Panc1 (cell line): ENCODE data around the gene ZNF212. TPM values are rescaled to one million over a fixed set of nuclear protein-coding genes. Genes with fewer than 3 reads are reported as not detected.

Experiments used
- ATAC-seq: fragments of 200-7000 bp; cut with Tn5 transposase; 2 replicates; pipeline ENCODE4 v1.9.1; 2020; ENCODE audit warnings: mild to moderate bottlenecking, moderate library complexity
- BruUV-seq: library from RNA; stranded (reverse); fragments of 400-500 nt; replicated peaks from 2 replicates; lab custom pipeline; 2021; lab: Mats Ljungman, UMichigan
- CTCF ChIA-PET: fragments of 300-600 bp; sonication (Branson Sonifier 250); formaldehyde crosslinking; loops from one replicate; lab custom pipeline; 2022; ENCODE audit warnings: antibody characterized with exemption; lab: Charles Lee
- POLR2A ChIA-PET: fragments of 300-600 bp; sonication (Branson Sonifier 250); formaldehyde crosslinking; loops from one replicate; lab custom pipeline; 2022; ENCODE audit warnings: antibody characterized with exemption; lab: Charles Lee
- DNase-seq: peaks from one replicate; pipeline ENCODE4 v3.0.0-alpha.2; 2010; ENCODE audit warnings: low read depth, low spot score
- H3K27ac ChIP-seq: 2 replicates; pipeline ENCODE4 v1.5.1; 2011; ENCODE audit warnings: mild to moderate bottlenecking, low read length, inconsistent platforms
- H3K27me3 ChIP-seq: fragments of 200-500 bp; sonication (Bioruptor generic); 2 replicates; pipeline ENCODE4 v1.6.0; 2014; ENCODE audit warnings: low read length, inconsistent platforms; ENCODE audit not compliant: control insufficient read depth, insufficient read depth
- H3K36me3 ChIP-seq: fragments of 200-500 bp; sonication (Bioruptor generic); 2 replicates; pipeline ENCODE4 v1.5.1; 2014; ENCODE audit warnings: inconsistent platforms, mild to moderate bottlenecking, low read length, moderate library complexity; ENCODE audit not compliant: control insufficient read depth, insufficient read depth
- H3K4me1 ChIP-seq: 2 replicates; pipeline ENCODE4 v1.5.1; 2011; ENCODE audit warnings: inconsistent platforms, mild to moderate bottlenecking, low read length, moderate library complexity; ENCODE audit not compliant: control insufficient read depth, insufficient read depth
- H3K4me3 ChIP-seq, 2 experiments: 2 replicates each; pipeline ENCODE4 v1.5.1; 2011 to 2012; ENCODE audit warnings: low read depth in 2 of 2, low read length in 2 of 2, mild to moderate bottlenecking in 2 of 2, inconsistent platforms in 1 of 2, moderate library complexity in 1 of 2
- H3K9me3 ChIP-seq: fragments of 200-500 bp; sonication (Bioruptor generic); 2 replicates; pipeline ENCODE4 v1.5.1; 2014; ENCODE audit warnings: low read depth, mild to moderate bottlenecking, inconsistent platforms, low read length, moderate library complexity; ENCODE audit not compliant: control insufficient read depth, insufficient read depth
- POLR2AphosphoS5 ChIP-seq: IDR thresholded peaks from 2 replicates; pipeline ENCODE4 v1.6.1; 2012; ENCODE audit warnings: mild to moderate bottlenecking, low read depth, low read length, moderate library complexity
- SIN3A ChIP-seq: IDR thresholded peaks from 2 replicates; pipeline ENCODE4 v1.6.1; 2012; ENCODE audit warnings: low read depth, mild to moderate bottlenecking, low read length, moderate library complexity, borderline replicate concordance; ENCODE audit not compliant: insufficient read depth
- TCF7L2 ChIP-seq: IDR thresholded peaks from 2 replicates; pipeline ENCODE4 v1.6.1; 2011; ENCODE audit warnings: mild to moderate bottlenecking, low read depth, low read length, inconsistent platforms
- in situ Hi-C: cut with HindIII; loops from 2 replicates; pipeline ENCODE4 v1.10.0; 2016; ENCODE audit warnings: low sequenced_read_pairs, low pct_unique_long_range_greater_than_20kb
- intact Hi-C: fragments of 100-400 bp; cut with micrococcal nuclease; formaldehyde crosslinking; loops from one replicate; pipeline ENCODE4 v1.10.0; 2022; ENCODE audit not compliant: unreplicated experiment
- total RNA-seq: library from RNA; stranded (reverse); gene quantifications from one replicate; pipeline ENCODE4 v1.2.1, GENCODE V29; 2021; ENCODE audit not compliant: unreplicated experiment
- TF ChIP-seq, protein P1 (sequence below), 2 experiments: IDR thresholded peaks; 2 replicates each; pipeline ENCODE4 v1.6.1; 2011 to 2012; ENCODE audit warnings: low read depth in 2 of 2, control low read depth in 1 of 2, low read length in 1 of 2, mild to moderate bottlenecking in 1 of 2, moderate library complexity in 1 of 2; ENCODE audit not compliant: insufficient read depth in 1 of 2
- TF ChIP-seq, protein P2 (sequence below): fragments of 450-650 bp; IDR thresholded peaks from 2 replicates; pipeline ENCODE4 v1.5.1; 2017; ENCODE audit warnings: mild to moderate bottlenecking

The ZNF212 gene
- total RNA-seq, 1 experiment from 2014 or later: 11.3 TPM

GRCh38 chr7:149205690-149206381 lies 33.6 kb upstream of the ZNF212 start:
- H3K4me3 ChIP-seq: no peak overlapping the region
- TF ChIP-seq, protein P1, sequence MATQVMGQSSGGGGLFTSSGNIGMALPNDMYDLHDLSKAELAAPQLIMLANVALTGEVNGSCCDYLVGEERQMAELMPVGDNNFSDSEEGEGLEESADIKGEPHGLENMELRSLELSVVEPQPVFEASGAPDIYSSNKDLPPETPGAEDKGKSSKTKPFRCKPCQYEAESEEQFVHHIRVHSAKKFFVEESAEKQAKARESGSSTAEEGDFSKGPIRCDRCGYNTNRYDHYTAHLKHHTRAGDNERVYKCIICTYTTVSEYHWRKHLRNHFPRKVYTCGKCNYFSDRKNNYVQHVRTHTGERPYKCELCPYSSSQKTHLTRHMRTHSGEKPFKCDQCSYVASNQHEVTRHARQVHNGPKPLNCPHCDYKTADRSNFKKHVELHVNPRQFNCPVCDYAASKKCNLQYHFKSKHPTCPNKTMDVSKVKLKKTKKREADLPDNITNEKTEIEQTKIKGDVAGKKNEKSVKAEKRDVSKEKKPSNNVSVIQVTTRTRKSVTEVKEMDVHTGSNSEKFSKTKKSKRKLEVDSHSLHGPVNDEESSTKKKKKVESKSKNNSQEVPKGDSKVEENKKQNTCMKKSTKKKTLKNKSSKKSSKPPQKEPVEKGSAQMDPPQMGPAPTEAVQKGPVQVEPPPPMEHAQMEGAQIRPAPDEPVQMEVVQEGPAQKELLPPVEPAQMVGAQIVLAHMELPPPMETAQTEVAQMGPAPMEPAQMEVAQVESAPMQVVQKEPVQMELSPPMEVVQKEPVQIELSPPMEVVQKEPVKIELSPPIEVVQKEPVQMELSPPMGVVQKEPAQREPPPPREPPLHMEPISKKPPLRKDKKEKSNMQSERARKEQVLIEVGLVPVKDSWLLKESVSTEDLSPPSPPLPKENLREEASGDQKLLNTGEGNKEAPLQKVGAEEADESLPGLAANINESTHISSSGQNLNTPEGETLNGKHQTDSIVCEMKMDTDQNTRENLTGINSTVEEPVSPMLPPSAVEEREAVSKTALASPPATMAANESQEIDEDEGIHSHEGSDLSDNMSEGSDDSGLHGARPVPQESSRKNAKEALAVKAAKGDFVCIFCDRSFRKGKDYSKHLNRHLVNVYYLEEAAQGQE (IDR thresholded peaks at IDR 0.05; ENCODE audit: insufficient read depth in 1 of 2, low read depth in 2 of 2, low read length in 1 of 2): no peak
- TF ChIP-seq SIN3A (no peak), TCF7L2 (no peak), POLR2AphosphoS5 (no peak)
- TF ChIP-seq, protein P2, sequence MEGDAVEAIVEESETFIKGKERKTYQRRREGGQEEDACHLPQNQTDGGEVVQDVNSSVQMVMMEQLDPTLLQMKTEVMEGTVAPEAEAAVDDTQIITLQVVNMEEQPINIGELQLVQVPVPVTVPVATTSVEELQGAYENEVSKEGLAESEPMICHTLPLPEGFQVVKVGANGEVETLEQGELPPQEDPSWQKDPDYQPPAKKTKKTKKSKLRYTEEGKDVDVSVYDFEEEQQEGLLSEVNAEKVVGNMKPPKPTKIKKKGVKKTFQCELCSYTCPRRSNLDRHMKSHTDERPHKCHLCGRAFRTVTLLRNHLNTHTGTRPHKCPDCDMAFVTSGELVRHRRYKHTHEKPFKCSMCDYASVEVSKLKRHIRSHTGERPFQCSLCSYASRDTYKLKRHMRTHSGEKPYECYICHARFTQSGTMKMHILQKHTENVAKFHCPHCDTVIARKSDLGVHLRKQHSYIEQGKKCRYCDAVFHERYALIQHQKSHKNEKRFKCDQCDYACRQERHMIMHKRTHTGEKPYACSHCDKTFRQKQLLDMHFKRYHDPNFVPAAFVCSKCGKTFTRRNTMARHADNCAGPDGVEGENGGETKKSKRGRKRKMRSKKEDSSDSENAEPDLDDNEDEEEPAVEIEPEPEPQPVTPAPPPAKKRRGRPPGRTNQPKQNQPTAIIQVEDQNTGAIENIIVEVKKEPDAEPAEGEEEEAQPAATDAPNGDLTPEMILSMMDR: no peak
- H3K27me3 ChIP-seq: no peaks in the 10 kb centered on the region
- ChIA-PET POLR2A (no interaction called here), CTCF (no interaction called here)
- intact Hi-C loops: no loop called here
- no peaks in the 10 kb centered on the region for H3K4me1 ChIP-seq
- ATAC-seq: no peak
- H3K27ac ChIP-seq: no peak overlapping the region
- no peaks in the 10 kb centered on the region for H3K9me3 ChIP-seq
- no TSS peak for BruUV-seq
- in situ Hi-C loops: no loop called here
- H3K36me3 ChIP-seq: peaks cover 16% of the 10 kb centered on the region
- no peak for DNase-seq

DNA sequence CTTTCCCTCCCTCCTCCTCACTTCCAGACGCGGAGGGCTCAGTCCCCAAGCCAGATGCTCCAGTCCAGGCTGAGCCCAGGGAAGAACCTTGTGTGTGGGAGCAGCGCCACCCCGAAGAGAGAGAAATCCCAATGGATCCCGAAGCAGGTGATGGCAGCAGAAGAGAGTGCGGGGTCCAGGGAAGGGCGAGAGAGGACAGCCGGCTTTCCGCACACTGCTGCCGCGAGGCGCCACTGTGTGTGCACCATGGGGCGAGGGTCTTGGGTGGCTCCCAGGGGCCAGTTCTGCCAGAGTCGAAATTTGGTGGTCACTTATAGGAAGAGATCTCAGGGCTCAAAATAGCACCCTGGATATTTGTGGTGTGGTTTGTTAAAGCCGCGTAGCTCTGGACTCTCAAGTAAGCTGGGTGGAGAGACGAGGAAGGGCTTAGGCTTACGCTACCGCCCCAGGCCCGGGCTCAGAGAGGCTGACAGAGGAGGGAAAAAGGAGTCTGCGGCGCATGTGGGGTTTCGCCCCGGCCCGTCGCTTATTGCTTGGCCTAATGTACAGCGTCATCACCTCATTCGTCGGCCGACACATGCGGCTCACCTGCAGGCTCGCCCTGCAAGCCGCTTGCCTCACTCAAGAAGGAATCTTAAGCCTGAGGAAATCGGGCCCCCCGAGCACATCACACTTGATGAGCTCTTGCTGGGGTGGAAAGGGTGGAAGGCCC lies 32.0 kb upstream of the ZNF212 start:
- BruUV-seq: no TSS peak
- Histone ChIP-seq H3K27ac (no peak overlapping the region), H3K4me1 (no peaks in the 10 kb centered on the region), H3K9me3 (no peaks in the 10 kb centered on the region), H3K27me3 (no peaks in the 10 kb centered on the region), H3K4me3 (no peak overlapping the region), H3K36me3 (peaks cover 21% of the 10 kb centered on the region)
- ATAC-seq: no peak
- intact Hi-C loops (no loop called here), in situ Hi-C loops (no loop called here)
- TF ChIP-seq TCF7L2 (no peak), SIN3A (no peak), POLR2AphosphoS5 (no peak)
- TF ChIP-seq, protein P2: no peak
- TF ChIP-seq, protein P1 (IDR thresholded peaks at IDR 0.05; ENCODE audit: insufficient read depth in 1 of 2, low read depth in 2 of 2, low read length in 1 of 2): no peak
- ChIA-PET POLR2A (no interaction called here), CTCF (no interaction called here)
- DNase-seq: no peak
